Stomach (tissue), 4 donors: ENCODE results near the gene TLR1.

Experiments
- EP300 ChIP-seq: sonication (generic); formaldehyde crosslinking; IDR thresholded peaks from one replicate; pipeline ENCODE4 v1.6.1; 2017; ENCODE audit warnings: antibody characterized with exemption
- POLR2AphosphoS5 ChIP-seq, 3 donors: sonication (generic); formaldehyde crosslinking; IDR thresholded peaks; one replicate each; pipeline ENCODE4 v1.6.1; 2016; ENCODE audit warnings: antibody characterized with exemption in 3 of 3

DNA sequence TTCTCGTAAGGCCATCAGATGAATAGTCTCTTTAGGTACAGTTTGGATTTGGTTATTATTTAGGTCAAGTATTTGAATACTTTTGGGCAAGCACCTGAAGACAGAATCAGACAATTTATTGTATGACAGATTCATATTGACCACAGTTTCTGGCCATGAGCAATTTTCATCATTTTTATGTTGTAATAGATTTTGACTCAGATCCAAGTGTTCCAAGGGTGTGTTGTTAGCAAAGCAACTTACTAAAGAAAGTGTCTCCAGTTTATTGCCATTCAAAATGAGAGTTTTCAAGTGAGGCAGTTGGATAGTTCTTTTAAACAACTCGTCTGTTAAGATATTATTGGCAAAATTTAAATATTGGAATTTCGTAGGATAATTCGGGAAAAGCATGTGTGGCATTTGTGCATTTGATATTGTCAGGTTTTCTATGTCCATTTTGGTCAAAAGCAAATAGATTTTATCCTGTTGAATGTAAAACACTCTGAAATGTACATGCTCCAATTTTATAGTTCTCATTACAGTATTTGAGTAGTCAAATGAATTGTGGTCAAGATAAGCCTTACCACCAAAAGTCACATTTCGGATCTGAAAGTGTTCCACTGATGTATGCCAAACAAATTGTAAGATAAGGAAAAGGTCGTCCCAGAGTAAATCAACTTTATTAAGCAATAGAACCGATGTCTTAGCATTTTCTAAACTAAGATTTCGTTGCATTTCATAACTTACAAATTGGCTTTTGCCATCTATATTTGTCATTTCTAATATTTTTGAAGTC, 30.2 kb downstream of the TLR1 start:
- no peak for TF ChIP-seq POLR2AphosphoS5 (IDR thresholded peaks at IDR 0.05)
- no peak for TF ChIP-seq EP300
